ENCODE data around the gene PLEK. TPM values are rescaled to one million over a fixed set of nuclear protein-coding genes. Genes with fewer than 3 reads are reported as not detected.

The PLEK gene
- total and polyA plus RNA-seq, 9 of the 15 experiments (the other 6 are each of a cell fraction or from before 2014, with no cell fraction given), result 0.14 to 1.2 (median 0.36) TPM

- peak; percentile 72 for TF ChIP-seq HINFP (tag; conservative IDR thresholded peaks at IDR 0.05; ENCODE audit: low read depth)
- no peak for TF ChIP-seq ATF1 (CRISPR knock-in tag; IDR thresholded peaks at IDR 0.05)
- peak; percentile 53 for TF ChIP-seq ATF1 (tag; IDR thresholded peaks at IDR 0.05)
- TF ChIP-seq ZNF175 (CRISPR knock-in tag; IDR thresholded peaks at IDR 0.05; ENCODE audit: low read depth), result peak; percentile 95
- no peak for TF ChIP-seq FOXP4 (CRISPR knock-in tag; IDR thresholded peaks at IDR 0.05; ENCODE audit: borderline replicate concordance)
- TF ChIP-seq TRIM24 (IDR thresholded peaks at IDR 0.05), result peak; percentile 98 to 99
- TF ChIP-seq PTRF (tag; IDR thresholded peaks at IDR 0.05), result peak; percentile 38; the same call in 1 of the 2 replicates
- TF ChIP-seq SMARCA4 (IDR thresholded peaks at IDR 0.05), result peak; percentile 91
- TF ChIP-seq DACH1 (IDR thresholded peaks at IDR 0.05; ENCODE audit: partially characterized antibody), result peak; percentile 16
- TF ChIP-seq HIVEP1 (CRISPR knock-in tag; IDR thresholded peaks at IDR 0.05), result 0 out of 2 replicates have a peak, but pooled peaks have one; percentile 73
- TF ChIP-seq ZNF384 (IDR thresholded peaks at IDR 0.05; ENCODE audit: low read depth, low read length), result no peak
- no peak for TF ChIP-seq TSC22D4 (tag; IDR thresholded peaks at IDR 0.05)
- no peak for TF ChIP-seq CHD4 (IDR thresholded peaks at IDR 0.05; ENCODE audit: insufficient read depth, insufficient replicate concordance, low read depth, low read length, poor library complexity, severe bottlenecking)
- no peak for TF ChIP-seq EGR1 (conservative IDR thresholded peaks at IDR 0.05)
- peak; percentile 90; the same call in 1 of the 2 replicates for TF ChIP-seq ZNF12 (CRISPR knock-in tag; IDR thresholded peaks at IDR 0.05)
- peak; percentile 82 for TF ChIP-seq ZNF592 (IDR thresholded peaks at IDR 0.05)
- no peak for TF ChIP-seq ZNF785 (CRISPR knock-in tag; IDR thresholded peaks at IDR 0.05)
- peak; percentile 80; the same call in 1 of the 2 replicates for TF ChIP-seq DPF2 (IDR thresholded peaks at IDR 0.05)
- TF ChIP-seq HDAC2 (IDR thresholded peaks at IDR 0.05), result peak; percentile 75; the same call in 1 of the 2 replicates
- TF ChIP-seq CXXC5 (CRISPR knock-in tag; IDR thresholded peaks at IDR 0.05), result peak; percentile 82
- peak; percentile 70; the same call in 1 of the 2 replicates for TF ChIP-seq HDAC8 (tag; IDR thresholded peaks at IDR 0.05)
- no peak for TF ChIP-seq EWSR1 (IDR thresholded peaks at IDR 0.05; ENCODE audit: borderline replicate concordance, low read depth, partially characterized antibody)
- no peak for TF ChIP-seq RBM17 (IDR thresholded peaks at IDR 0.05; ENCODE audit: borderline replicate concordance, low read depth, low read length)
Observed at GRCh38 chr2:68420254-68420910, 55.3 kb downstream of the PLEK start (continued).
